GM21390 (cell line): Measurements from ENCODE around the gene MLLT10.
"Not testable (repeated sequence)": the region's sequence is repeated elsewhere in the genome, so short reads cannot be mapped to it uniquely, and the experiment has no call there.

Source experiments
- ATAC-seq: cut with Tn5 transposase; IDR thresholded peaks from one replicate; pipeline ENCODE4 v1.9.1; 2021; ENCODE audit not compliant: unreplicated experiment

Gene MLLT10

DNA sequence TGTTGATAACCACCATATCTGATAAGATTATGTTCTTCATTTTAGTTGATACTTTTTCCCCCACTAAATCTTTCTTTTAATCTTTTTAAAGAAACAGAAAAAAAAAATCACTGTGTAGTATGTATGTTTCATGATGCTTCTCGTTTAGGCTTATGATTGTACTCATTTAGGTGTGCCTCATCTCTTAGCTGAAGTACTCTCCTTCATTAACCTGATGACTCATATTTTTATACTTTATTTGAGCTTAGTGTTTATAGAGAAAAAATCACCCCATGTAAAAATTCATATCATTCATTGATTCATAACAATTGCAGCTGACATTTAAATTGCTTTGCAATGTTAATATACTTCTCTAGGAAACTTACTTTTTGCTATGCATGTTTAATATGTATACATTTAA is 158.9 kb downstream of the MLLT10 start:
- no peak for ATAC-seq

DNA sequence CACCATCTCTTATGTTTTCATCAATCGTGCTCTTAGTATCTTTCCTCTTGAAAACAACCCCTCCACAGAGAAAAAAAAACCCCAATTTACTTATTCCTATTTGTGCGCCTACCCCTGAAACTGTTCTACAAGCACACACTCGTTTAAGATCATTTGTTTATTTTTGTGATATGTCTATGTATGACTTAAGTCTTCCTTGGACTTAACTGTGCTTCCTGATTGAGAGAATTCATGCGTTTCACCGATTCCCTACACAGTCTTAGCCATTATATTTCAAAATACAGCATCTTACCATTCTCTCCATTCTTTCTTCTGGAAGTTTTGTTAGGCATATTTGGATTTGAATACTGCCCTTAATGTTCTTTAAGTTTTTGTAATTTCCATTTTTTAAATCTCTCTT is 159.4 kb downstream of the MLLT10 start:
- ATAC-seq = no peak

DNA sequence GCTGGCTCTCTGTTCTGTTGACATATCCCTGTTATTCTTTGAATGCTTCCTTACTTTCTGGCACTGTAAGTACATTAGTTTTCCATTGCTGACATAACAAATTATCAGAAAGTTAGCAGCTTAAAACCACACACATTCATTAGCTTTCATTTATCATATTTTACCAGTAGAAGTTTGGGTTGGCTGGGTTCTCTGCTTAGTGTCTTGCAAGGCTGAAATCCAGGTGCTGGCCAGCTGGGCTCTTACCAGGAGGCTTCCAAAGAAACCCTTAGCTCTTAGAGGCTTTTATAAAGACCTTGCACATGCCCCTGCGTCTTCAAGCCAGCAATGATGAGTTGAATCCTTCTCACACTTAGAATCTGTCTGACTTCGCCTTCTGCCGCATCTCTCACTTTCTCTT is 160.6 kb downstream of the MLLT10 start:
- no peak for ATAC-seq

DNA sequence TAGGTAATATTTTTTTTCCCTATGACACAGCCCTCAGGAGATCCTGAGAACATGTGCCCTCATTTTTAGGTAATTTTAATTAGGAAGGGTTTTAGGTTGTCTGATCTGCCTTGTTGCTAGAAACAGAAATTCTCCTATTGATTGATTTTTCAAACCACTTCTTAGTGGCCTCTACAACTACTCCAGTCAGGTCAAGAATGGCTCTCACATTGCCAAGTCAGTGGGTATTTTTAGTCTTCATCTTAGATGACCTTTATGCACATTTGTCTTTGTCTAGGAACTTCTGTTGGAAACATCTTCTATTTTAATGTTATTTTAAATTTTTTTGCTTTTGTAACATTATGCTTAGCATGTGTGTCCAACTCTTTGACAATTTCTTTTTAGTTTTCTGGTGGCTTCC is 162.3 kb downstream of the MLLT10 start:
- no peak for ATAC-seq

DNA sequence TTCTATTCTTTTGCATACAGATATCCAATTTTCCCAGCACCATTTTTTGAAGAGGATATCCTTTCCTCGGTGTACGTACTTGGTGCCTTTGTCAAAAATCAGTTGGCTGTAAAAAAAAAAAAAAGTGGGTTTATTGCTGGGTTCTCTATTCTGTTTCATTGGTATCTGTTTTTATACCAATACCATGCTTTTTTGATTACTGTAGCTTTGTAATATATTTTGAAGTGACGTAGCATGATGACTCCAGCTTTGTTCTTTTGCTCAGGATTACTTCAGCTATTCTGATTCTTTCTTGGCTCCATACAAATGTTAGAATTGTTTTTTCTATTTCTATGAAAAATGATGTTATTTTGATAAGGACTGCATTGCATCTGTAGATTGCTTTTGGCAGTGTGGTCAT is 165.5 kb downstream of the MLLT10 start:
- no peak for ATAC-seq

DNA sequence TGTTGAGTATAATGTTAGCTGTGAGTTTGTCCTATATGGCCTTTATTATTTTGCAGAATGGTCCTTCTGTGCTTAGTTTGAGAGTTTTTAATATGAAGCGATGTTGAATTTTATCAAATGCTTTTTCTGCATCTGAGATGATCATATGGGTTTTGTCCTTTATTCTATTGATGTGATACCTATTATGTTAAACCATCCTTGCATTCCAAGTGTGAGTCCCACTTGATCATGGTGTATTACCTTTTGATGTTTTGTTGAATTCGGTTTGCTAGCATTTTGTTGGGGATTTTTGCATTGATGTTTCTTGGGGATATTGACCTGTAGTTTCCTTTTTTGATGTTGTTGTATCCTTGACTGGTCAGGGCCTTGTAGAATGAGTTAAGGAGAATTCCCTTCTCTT is 166.4 kb downstream of the MLLT10 start:
- no peak for ATAC-seq

DNA sequence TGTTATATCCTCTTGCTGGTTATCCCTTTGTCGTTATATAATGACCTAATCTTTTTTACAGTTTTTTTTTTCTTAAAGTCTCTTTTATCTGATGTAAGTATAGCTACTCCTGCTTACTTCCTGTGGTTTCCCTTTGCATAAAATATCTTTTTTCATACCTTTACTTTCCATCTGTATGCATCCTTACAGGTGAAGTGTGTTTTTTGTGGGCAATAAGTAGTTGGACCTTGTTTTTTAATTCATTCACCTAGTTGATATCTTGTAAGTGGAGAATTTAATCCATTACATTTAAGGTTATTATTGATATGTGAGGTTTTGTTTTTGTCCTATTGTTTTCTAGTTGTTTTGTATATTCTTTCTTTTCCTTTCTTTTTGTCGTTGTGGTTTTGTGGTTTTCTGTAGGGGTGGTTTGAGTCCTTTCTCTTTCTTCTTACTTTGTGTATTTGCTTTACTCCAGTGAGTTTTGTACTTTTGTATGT is 168.6 kb downstream of the MLLT10 start:
- peak; percentile 76 for ATAC-seq

DNA sequence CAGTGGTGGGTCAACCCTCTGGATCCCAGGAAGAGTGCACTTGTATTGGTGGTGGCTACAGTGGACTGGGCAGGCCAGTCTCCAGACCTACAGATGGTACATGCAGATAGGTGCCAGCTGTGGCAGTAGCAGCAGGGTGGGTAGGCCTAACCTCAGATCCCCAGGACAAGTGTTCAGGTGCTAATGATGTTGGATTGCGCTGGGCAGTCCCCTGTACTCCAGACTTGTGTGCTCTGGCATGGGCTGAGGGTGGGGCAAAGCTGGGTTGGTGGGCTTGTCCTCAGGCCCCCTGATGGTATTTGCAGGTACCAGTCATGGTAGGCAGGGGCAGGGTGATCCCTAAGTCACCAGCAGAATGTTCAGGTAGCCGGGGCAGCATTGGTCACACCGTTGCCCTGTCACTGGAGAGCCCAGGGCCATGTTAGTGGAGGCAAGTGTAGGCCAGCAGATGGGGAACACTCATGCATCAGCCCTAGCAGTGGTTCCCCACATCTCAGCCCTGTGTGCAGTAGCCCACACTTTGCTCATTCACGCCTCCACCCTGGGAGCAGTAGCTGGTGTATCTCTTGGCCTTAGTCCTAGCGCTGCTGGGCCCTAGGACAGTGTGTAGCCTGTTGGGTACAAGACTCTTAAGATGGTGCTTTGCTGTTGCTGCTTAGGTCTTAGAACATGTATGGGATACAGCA is 171.3 kb downstream of the MLLT10 start:
- no peak for ATAC-seq

DNA sequence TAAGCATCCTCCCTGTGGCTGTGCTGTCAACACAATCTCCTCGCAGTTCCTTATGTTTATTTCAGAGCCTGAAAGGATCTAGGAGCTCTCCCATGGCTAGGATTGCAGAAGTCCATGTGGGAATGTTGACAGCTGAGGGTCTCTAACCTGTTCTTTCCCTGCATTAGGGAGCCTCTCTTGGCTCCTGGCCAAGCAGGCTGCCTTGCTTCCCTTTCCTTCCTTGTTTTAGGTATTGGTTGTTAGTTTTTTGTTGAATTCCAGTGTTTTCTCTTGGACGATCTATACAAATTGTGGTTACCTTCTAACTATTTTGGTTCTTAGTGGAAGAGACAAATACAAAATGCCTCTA is 171.8 kb downstream of the MLLT10 start:
- no peak for ATAC-seq

DNA sequence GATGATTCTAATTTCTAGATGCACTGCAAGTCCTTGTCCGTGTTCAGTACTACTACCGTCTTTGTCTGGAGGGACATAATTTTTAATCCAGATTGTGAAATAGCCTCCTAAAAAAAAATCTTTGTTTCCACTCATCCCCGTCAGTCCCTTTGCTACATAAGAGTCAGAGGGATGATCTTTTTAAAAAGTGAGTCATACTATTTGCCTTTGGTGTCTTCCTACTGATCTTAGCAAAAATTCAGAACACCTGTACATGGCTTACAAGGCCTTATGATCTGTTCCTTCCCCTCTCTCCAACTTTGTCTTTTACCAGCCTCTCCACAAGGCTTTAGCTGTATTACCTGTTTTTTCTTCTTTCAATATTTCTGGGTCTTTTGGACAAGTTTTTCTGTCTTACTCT is 173.5 kb downstream of the MLLT10 start:
- ATAC-seq = no peak

DNA sequence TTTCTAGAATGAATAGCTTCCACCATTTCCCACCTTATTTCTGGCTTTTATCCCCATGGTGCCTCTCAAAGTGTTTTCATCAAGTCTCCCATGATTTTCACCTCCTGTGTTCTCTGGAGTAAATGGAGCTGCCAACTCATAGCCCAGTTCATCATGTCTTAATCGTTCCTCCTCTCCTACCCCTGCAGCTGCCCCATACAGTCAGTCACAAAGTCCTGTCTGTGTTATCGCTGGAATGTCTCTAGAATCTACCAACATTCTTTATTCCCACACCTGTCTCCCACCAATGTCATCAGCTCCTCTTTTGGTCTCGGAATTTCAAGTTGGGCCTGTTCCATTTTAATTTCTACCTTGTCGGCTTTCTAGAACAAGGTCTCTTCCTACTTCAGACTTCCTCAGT is 178.9 kb downstream of the MLLT10 start:
- ATAC-seq = no peak

DNA sequence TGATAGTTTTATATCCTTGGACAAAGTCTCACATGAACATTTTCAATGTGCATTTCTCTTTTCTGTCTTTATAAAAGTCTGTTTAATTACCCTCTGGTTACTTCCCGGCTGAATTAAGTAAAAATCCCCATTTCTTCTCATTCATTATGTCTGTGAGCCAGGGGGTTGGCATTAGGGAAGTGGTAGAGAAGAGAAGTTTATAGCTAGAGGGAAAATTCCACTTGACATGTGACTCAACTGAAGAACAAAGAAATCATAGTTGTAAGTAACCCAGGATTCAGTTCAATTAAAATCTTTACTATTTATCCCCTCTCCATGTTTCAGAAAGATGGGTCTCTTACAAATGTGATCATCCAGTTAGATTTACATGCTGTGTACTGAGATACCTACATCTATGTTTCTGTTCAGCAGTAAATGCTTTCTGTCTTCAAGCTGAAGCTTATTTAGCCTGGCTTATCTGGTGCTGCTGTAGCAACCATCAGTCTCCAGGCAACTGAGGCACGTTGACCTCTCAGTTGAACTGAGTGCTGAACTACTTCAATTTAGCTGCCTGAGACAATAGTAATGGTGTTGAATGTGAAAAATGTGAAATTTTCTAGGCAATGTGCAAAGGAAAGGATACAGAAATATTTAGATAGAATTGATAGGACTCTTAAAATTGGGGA is 181.6 kb downstream of the MLLT10 start:
- ATAC-seq = no peak

DNA sequence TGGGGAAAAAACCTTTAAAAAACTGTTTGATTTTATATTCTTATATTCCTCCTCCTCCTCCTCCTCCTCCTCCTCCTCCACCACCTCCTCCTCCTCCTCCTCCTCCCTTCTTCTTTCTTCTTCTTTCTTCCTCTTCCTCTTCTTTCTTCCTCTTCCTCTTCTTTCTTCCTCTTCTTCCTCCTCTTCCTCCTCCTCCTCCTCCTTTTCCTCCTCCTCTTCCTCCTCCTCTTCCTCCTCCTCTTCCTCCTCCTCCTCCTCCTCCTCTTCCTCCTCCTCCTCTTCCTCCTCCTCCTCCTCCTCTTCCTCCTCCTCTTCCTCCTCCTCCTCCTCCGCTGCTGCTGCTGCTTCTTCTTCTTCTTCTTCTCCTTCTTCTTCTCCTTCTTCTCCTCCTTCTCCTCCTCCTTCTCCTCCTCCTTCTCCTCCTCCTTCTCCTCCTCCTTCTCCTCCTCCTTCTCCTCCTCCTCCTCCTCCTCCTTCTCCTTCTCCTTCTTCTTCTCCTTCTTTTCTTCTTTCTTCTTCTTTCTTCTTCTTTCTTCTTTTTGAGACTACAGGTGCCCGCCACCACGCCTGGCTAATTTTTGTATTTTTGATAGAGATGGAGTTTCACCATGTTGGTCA is 183.5 kb downstream of the MLLT10 start:
- not testable (repeated sequence) for ATAC-seq

DNA sequence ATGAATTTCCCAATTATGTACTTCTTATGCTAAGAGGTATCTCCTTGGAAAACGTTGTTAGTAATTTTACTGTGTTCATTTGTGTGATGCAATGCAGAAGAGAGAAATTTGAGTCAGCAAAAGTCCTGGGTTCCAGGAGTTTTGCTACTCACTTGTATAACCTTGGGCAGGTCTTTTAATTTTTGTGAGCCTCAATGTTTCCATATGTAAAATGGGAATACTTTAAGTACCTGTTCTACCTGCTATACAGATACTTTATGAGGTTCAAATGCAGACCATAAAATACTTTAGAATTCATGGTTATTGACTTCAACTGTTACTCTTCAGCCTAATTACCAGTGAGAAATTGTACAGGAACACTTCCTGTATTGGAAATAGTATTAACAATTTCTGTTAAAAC is 185.5 kb downstream of the MLLT10 start:
- ATAC-seq = no peak

DNA sequence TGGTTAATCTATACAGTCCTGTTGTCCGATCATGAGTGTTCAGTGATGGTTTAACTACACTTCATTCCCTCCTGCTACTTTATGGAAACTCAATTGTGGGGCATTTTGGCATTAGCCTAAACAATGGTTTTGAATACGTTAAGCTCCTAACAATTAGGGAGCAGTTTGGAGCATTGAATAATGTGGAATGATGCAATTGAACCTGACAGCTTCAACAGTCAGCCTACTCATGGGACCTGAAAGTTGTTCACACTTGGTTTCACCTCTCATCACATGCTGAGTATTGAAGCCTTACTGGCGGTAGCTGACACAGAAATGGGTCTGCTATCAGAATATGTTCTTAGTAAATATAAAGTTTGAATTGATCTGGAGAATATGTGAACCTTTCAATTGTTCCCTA is 186.1 kb downstream of the MLLT10 start:
- ATAC-seq = no peak

DNA sequence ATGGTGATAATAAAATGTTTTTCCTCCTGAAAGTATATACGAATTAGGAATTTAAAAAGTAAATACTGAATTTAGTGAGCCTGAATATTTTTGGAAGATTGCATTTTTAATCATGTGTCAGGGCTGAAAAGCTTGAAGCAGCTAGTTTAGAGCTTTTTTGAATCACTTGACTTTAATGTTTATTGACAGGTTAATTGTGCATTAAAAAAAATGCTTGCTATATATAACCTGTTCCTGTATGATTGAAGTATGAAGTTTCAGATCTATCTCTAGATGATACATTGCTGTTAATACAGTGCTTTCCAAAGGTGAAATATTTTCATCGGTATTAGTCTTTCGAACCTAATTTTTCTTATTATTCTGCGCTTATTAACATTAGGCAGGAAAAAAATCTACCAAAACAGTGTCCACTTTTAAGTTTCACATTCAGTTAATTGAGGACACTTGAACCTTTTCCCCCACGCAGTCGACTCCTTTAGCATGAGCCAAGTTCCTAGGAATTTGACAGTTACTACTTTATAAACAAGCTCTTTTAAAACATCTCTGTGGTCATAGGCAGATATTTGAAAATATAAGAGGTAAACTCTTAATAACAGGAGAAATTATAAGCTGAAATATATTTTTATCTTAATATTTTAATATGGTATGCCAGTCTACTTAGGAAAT is 187.1 kb downstream of the MLLT10 start:
- ATAC-seq = no peak

DNA sequence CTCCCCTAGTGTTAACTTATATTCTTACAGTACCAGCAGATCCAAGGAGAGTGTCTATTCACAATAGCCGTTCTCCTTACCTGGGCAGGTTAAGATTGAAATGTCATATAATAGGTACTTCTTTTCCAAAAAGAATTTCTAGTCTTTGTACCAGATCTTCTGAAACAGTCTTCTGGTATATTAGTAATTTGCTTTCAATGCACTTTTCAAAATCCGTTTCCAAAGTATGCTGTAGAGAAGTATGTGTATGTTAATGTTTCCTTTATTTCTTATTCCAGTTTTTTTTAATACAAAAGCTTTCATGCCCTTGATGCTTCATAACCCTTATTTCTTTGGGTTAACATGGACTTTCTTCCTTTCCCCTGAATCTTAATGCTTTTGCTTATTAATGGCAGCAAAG is 188.2 kb downstream of the MLLT10 start:
- ATAC-seq = no peak

DNA sequence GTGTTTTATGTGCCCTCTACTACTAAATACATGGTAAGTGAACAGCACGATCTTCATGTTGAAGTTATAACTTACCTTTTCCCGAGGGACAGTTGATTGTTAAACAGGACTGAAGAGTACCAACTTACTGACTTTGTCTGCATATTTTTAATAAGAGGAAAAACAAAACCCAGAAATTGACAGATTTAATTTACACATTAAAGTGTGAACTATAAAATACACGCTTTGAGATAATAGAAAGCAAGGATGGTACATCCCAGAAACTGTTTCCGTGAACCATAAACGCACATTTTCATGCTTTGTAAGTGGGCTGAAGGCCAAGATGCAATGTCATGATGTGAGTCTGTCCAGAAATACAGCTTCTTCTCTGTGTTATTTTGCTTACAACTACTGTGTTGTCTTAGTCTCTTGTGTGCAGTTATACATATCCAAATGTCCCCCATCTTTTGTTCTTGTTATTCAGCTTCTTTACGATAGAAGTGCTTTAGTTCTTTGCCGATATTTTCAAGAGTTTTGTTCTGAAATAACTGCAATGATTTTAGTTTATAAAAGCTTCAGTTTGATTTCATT is 190.1 kb downstream of the MLLT10 start:
- ATAC-seq = no peak

DNA sequence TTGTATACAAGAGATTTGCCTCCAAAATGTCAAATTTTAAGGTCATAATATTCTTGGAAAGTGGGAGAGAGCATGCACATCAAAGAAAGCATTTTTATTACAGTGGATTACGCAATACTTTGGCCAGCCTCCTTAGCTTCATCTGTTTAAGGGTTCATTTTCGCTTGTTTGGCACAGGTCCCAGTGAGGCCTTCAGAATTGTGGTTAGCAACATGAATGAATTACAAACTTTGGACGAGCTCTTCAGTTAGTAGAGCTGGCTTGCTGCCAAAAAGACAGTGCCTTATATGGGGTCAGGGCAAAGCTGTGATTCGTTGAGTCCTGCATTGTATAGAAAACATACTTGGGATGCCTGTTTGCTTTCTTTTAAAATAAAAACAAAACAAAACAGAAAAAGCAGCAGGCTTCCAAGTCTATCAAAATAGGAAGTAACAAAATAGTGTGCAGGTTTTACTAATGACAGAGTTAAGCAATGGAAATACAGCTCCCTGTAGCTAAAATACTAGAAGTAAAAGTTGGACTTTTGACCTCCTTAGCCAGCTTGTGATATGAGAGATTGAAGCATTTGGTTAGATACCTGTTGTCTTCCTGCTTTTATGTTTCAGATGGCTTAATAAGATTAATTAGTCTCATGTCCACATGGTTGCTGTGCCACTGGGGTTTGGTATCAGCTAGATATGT is 190.8 kb downstream of the MLLT10 start:
- peak; percentile 89 for ATAC-seq

DNA sequence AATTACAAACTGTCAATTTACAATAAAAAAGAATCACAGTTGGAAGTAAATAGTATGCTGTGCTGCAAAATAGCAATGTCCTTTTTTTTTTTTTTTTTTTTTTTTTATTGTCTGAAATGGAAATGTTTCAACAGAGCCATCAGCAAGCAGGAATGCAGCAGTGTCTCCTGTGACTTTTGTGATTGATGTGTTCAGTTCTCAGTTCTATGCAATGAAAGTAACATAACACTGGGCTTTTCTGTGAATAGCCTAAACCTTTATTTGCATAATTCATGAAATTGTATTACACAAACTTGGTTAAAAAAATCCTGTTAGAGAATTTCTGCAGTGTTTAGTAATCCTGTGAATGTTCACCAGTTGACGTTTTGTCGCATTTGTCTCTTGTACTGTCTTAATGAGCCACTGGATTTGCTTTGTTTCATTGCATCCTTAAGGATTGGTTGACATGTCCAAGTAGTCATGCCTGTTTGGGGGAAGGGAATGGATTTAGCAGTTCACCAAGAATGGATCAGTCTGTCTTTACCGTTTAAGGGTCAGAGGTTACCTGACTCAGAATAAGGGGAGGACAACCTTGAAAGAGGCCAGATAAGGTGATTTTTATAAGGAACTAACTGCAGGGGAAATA is 192.7 kb downstream of the MLLT10 start:
- no peak for ATAC-seq
